AG09319 (cell line): ENCODE results near the gene ANKRD39.

Source experiments
- DNase-seq: peaks from one replicate; pipeline ENCODE4 v3.0.0-alpha.2; 2010; ENCODE audit warnings: low read depth; ENCODE audit errors: extremely low read depth
- TF ChIP-seq, protein P1 (sequence below): IDR thresholded peaks from 2 replicates; pipeline ENCODE4 v1.5.1; 2011; ENCODE audit warnings: low read depth, mild to moderate bottlenecking, inconsistent platforms, low read length, moderate library complexity

The ANKRD39 gene, protein sequence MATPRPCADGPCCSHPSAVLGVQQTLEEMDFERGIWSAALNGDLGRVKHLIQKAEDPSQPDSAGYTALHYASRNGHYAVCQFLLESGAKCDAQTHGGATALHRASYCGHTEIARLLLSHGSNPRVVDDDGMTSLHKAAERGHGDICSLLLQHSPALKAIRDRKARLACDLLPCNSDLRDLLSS

DNA sequence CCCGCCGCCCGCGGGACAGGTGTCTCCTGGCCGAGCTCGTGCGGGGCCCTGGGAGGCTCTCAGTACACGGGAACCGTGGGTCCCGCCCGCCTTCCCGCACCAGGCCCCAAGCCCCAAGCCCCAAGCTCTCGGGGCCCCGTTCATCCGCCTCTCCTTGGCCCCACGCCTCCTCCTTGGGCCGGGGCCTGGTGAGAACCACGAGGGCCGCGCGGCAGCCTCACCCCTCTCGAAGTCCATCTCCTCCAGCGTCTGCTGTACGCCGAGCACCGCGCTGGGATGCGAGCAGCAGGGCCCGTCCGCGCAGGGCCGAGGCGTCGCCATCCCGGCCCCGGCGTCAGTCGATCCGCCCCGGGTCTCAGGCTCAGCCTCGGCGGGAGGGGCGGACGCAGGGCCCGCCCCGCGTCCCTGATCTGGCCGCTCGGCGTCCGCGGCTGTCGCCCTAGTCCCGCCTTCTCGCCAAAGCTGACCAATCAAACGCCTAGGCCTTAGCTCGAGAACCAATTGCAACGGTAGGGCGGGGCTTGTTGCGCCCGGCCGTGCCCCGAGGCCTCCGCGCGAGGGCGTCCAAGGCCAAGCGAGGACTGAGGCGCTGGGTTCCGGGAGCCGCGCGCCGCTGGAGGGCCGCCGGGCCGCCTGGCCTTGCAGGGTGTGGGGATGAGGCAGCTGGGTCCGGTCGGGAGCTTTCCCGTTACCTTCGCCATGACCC, at the start of gene ANKRD39:
Gene ANKRD39, minus strand, starts transcription at position 350 of the 706 bp plus-strand sequence. Its CDS starts 29 bp downstream, at position 321.
- DNase-seq, result peak; percentile 97
- TF ChIP-seq, protein P1, sequence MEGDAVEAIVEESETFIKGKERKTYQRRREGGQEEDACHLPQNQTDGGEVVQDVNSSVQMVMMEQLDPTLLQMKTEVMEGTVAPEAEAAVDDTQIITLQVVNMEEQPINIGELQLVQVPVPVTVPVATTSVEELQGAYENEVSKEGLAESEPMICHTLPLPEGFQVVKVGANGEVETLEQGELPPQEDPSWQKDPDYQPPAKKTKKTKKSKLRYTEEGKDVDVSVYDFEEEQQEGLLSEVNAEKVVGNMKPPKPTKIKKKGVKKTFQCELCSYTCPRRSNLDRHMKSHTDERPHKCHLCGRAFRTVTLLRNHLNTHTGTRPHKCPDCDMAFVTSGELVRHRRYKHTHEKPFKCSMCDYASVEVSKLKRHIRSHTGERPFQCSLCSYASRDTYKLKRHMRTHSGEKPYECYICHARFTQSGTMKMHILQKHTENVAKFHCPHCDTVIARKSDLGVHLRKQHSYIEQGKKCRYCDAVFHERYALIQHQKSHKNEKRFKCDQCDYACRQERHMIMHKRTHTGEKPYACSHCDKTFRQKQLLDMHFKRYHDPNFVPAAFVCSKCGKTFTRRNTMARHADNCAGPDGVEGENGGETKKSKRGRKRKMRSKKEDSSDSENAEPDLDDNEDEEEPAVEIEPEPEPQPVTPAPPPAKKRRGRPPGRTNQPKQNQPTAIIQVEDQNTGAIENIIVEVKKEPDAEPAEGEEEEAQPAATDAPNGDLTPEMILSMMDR, result peak; percentile 67

DNA sequence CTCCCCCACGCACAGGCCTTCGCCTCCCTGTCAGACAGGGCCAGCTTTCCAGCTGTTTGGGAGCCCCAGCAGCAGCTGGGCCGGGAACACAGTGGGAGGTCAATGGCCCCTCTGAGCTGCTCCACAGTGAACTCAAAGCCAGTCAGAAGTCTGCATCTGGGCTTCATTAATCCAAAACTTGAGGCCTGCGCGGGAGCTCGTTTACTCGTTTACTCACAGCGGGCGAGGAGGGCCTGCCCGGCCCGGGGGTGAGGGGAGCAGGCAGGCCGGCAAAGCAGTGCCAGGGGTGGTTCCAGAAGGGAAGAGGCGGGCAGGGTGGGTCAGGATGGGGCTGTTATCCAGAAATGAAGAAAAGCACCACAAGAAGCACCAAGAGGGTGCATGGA, 48.9 kb upstream of the ANKRD39 start:
- DNase-seq, result peak; percentile 31
- TF ChIP-seq, protein P1, result no peak

DNA sequence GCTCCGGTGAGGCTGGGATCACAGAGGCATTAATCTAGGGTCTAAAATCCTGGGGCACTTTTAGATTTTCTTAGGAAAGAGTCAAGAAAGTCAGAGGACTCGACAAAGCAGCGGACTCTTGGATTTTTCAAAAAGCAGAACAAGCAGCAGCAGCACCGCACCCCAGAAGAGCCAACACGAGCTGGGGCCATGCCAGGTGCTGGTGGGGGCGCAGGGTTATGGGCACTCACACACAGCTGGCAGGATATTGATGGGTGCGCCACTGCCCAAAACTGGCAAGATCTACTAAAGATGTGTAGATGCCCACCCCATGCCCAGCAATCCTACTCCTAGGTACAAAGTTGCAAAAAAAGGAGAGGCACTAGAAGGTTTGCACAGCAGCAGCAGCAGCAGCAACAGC, 46.0 kb upstream of the ANKRD39 start:
- DNase-seq, result no peak
- TF ChIP-seq, protein P1, result no peak

DNA sequence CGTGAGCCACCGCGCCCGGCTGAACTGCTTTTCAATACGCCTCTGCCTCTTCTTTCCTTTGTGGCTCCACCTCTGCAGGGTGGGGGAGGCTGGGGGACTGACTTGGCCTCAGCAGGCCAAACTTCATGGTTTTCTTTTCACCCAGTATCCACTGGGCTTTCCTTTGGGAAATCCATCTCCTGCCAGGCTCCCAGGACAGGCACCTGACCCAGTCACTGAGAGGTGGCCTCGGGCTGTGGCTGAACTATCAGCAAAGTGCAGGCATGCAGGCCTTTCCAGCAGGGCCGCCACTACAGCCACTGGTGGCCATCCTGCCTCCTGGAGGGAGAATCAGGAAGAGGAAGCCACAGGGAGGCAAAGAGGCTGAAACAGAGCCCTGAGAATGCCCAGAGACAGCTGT, 45.5 kb upstream of the ANKRD39 start:
- TF ChIP-seq, protein P1, result no peak
- DNase-seq, result no peak

DNA sequence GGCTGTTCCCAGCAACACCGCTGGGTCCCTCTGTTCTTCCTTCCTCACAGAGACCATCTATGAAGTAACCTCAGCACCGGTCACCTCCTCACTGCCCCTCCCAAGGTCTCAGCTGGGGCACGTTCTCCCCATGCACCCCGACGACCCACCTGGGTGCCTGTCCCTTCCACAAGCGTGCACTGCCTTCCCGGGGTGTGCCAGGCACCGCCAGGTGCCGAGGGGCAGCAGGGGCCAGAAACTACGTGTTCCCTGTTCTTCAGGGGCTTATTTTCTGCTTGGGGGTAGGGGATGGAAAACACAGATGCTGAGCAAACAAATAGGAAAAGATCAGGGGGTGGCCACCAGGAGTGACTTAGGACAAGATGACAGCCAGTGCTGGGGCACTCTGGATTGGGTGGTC, 42.4 kb upstream of the ANKRD39 start:
- TF ChIP-seq, protein P1, result no peak
- no peak for DNase-seq

DNA sequence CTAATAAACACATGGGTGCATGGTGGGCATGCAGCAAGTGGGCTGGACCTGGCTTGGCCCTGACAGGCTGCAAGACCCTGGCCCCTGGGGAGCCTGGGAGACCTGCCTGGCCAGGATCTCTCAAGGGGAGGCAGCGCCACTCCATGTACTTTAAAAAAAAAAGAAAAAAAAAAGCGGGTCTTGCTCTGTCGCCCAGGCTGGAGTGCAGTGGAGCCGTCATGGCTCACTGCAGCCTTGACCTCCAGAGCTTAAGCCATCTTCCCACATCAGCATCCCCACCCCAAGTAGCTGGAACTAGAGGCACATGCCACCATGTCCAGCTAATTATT, 41.6 kb upstream of the ANKRD39 start:
- no peak for DNase-seq
- TF ChIP-seq, protein P1, result no peak

DNA sequence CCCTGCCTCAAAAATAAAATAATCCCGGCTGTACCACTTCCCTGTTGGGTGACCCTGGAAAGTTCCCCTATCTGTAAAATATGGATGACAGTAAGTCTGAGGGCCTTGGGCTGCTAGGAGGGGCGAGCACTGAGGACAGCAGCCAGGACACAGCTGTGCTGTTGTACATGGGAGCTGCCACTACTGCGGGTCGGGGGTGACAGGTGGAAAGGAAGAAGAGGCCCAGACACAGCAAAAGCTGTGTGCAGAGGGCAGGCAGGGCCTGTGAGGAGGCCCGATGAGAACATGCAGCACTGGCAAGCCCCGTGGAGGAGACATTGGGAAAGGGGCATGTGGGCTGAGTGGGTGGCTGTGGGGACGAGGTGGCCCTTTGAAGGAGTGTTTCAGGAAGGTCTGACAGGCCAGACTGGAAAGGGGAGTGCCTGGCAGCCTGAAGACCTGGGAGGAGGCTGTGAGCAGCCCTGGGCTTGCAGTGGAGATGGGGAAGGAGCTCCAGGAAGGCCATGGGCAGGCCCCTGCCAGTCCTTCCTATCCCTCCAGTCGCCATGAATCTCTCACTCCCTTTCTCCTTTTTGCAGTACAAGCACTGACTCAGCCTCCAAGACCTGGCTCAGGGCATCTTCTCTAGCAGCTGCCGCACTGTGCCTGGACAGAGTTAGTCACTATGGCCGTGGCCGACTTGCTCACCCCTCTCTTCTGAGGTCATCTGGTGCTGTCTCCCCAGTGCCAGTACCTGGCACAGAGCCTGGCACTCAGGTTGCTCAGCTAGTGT, 41.0 kb upstream of the ANKRD39 start:
- TF ChIP-seq, protein P1, result no peak
- no peak for DNase-seq
